Mammary epithelial cell (primary cell): ENCODE measurements around the gene ALDH3B2.

ENCODE experiments used
- EZH2 ChIP-seq: IDR thresholded peaks from 2 replicates; pipeline ENCODE4 v1.6.1; 2012; ENCODE audit warnings: low read length, inconsistent platforms, borderline replicate concordance
- TF ChIP-seq, protein P1 (sequence below), 2 donors: IDR thresholded peaks in 1 of 2; conservative IDR thresholded peaks in 1 of 2; 2 replicates each; pipeline ENCODE4 v1.5.1; 2011 to 2012; ENCODE audit warnings: inconsistent platforms in 2 of 2, low read length in 2 of 2, mild to moderate bottlenecking in 2 of 2, control low read depth in 1 of 2, low read depth in 1 of 2; ENCODE audit not compliant: insufficient read depth in 1 of 2; ENCODE audit errors: extremely low read depth in 1 of 2

DNA sequence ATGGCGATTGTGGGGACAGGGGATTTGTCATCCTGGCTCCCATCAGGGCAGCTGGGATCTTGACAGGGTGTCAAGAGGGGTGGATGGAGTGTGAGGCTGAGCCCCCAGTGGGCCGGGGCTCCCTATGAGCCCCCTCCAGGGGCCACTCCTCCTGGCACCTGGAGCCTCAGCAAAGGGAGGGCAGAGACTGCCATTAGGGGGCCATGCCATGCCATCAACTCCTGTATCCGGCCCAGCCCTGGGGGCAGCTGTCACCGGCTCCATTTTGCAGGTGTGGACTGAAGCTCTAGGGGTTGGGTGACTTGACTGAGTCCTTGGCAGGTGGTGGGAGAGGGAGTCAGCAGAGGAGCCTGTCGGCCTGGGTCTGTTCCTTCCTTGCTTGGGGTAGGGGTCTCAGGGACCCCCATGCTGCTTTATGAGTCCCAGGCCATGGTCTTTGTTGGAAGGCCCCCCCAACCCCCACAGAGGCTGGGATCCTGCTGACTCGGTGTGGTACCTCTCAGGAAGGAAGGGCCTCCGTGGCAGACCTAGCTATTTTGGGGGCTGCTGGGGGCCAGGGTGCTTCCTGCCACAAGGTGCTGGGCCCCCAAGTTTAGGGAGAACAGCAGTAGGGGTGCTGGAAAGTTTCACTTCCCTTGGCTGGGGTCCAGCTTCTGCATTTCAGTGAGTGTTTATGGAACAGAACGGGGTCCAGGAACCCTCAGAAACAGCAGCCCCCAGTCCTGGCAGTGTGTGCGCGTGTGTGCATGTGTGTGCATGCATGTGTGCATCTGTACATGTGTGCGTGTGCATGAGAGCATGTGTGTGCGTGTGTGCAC is 25.4 kb downstream of the ALDH3B2 start:
- TF ChIP-seq, protein P1, sequence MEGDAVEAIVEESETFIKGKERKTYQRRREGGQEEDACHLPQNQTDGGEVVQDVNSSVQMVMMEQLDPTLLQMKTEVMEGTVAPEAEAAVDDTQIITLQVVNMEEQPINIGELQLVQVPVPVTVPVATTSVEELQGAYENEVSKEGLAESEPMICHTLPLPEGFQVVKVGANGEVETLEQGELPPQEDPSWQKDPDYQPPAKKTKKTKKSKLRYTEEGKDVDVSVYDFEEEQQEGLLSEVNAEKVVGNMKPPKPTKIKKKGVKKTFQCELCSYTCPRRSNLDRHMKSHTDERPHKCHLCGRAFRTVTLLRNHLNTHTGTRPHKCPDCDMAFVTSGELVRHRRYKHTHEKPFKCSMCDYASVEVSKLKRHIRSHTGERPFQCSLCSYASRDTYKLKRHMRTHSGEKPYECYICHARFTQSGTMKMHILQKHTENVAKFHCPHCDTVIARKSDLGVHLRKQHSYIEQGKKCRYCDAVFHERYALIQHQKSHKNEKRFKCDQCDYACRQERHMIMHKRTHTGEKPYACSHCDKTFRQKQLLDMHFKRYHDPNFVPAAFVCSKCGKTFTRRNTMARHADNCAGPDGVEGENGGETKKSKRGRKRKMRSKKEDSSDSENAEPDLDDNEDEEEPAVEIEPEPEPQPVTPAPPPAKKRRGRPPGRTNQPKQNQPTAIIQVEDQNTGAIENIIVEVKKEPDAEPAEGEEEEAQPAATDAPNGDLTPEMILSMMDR (conservative IDR thresholded peaks at IDR 0.05 in 1 of 2, IDR thresholded peaks at IDR 0.05 in 1 of 2; ENCODE audit: extremely low read depth in 1 of 2, insufficient read depth in 1 of 2, low read depth in 1 of 2, low read length in 2 of 2) = no peak
- TF ChIP-seq EZH2 = no peak
